Retinal pigment epithelial cell (primary cell): ENCODE data around the gene TCP1.
"Not testable (repeated sequence)": the region's sequence is repeated elsewhere in the genome, so short reads cannot be mapped to it uniquely, and the experiment has no call there.

Experiments
- DNase-seq: peaks from one replicate; pipeline ENCODE4 v3.0.0-alpha.2; 2010; ENCODE audit warnings: low read depth
- H3K4me3 ChIP-seq: 2 replicates; pipeline ENCODE4 v1.5.1; 2011; ENCODE audit warnings: mild to moderate bottlenecking, low read length, control low read depth, moderate library complexity
- CTCF ChIP-seq: conservative IDR thresholded peaks from 2 replicates; pipeline ENCODE4 v1.5.1; 2011; ENCODE audit warnings: low read depth, low read length, control low read depth, inconsistent platforms

Gene TCP1

GRCh38 chr6:159804504-159804903, 15.1 kb upstream of the TCP1 start:
- no peak for TF ChIP-seq CTCF
- H3K4me3 ChIP-seq = no peak overlapping the region
- DNase-seq = no peak

GRCh38 chr6:159801935-159802334, 12.5 kb upstream of the TCP1 start:
- TF ChIP-seq CTCF = no peak
- H3K4me3 ChIP-seq = no peak overlapping the region
- DNase-seq = no peak

- no peak for TF ChIP-seq CTCF
- DNase-seq = no peak
- H3K4me3 ChIP-seq = no peak within 1 kb of the TSS
These were observed 10.9 kb upstream of the TCP1 start, which contains the start of gene PNLDC1 for GRCh38 chr6:159800141-159800865. PNLDC1 (plus strand) TSS chr6:159800276; CDS start chr6:159800308, 32 bp downstream.

- DNase-seq = no peak
- H3K4me3 ChIP-seq = no peak overlapping the region
- TF ChIP-seq CTCF = no peak
These were observed 8.2 kb upstream of the TCP1 start for GRCh38 chr6:159797554-159797953.

- not testable (repeated sequence) for H3K4me3 ChIP-seq
These were observed 5.6 kb upstream of the TCP1 start for GRCh38 chr6:159794976-159795375.

GRCh38 chr6:159790956-159791598, 1.7 kb upstream of the TCP1 start:
- peak overlapping the region; percentile 96 for H3K4me3 ChIP-seq
- no peak for TF ChIP-seq CTCF
- no peak for DNase-seq

More at GRCh38 chr6:159794976-159795375, 5.6 kb upstream of the TCP1 start:
- not testable (repeated sequence) for DNase-seq

- TF ChIP-seq CTCF = no peak
- DNase-seq = peak; percentile 96
- H3K4me3 ChIP-seq = peak within 1 kb of the TSS; percentile 96
These were observed 950 bp upstream of the TCP1 start, which contains the start of gene MRPL18 for GRCh38 chr6:159790149-159790955. MRPL18 (plus strand) TSS chr6:159790467; CDS start chr6:159790588, 121 bp downstream.
